Body of pancreas (tissue), 4 donors: ENCODE results near the gene IQCF6.

ENCODE experiments used
- CTCF ChIP-seq, 7 experiments: fragments of 450-650 bp in 4 of 7; fragments of 200-600 bp in 3 of 7; sonication (generic) in 3 of 7; IDR thresholded peaks; one replicate each; pipeline ENCODE4 v1.5.1; 2016 to 2019; ENCODE audit warnings: antibody characterized with exemption in 7 of 7
- POLR2A ChIP-seq, 3 donors: fragments of 450-650 bp; IDR thresholded peaks; one replicate each; pipeline ENCODE4 v1.6.1; 2016; ENCODE audit warnings: antibody characterized with exemption in 3 of 3, mild to moderate bottlenecking in 2 of 3

GRCh38 chr3:51808934-51809333, 29.9 kb upstream of the IQCF6 start:
- TF ChIP-seq CTCF (IDR thresholded peaks at IDR 0.05) (no peak), POLR2A (IDR thresholded peaks at IDR 0.05) (no peak)
